A172 (cell line): ENCODE measurements around the gene TYW5. TPM values are rescaled to one million over a fixed set of nuclear protein-coding genes. Genes with fewer than 3 reads are reported as not detected.
"Not testable (repeated sequence)": the region's sequence is repeated elsewhere in the genome, so short reads cannot be mapped to it uniquely, and the experiment has no call there.

Source experiments
- DNase-seq: peaks from one replicate; pipeline ENCODE4 v3.0.0-alpha.2; 2015; ENCODE audit warnings: low spot score
- total RNA-seq: library from RNA; depleted of rRNA; stranded (reverse); fragments of >200 nt; shearing (Covaris generic); gene quantifications from 2 replicates; pipeline ENCODE4 v1.2.3, GENCODE V29; 2014; rRNA removed

The TYW5 gene
- total RNA-seq, 1 experiment from 2014 or later, result 8.8 TPM

DNA sequence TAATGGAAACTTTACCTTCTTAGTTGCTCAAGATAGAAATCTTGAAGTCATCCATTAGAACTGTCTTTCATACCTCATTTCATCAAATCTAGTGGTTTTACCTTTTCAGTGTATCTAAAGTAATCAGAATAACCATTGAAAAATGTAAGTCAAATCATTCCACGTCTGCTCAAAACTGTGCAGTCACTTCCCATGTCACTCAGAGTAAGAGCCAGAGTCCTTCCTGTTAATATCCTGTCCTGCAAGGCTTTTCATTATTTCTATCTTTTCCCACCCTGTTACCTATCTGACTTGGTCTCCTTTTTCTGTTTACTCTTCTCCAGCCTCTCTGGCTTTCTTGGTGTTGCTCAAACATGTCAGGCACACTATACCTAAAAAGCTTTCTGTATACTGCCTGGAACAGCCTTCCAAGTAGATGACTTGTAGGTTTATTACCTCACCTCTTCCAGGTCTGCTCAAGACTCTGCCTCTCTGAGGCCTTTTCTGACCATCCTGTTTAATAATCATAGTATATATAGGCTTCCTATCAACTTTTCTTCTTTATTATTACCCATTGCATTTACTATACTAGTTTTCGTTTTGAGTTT is 40.8 kb downstream of the TYW5 start:
- no peak for DNase-seq

DNA sequence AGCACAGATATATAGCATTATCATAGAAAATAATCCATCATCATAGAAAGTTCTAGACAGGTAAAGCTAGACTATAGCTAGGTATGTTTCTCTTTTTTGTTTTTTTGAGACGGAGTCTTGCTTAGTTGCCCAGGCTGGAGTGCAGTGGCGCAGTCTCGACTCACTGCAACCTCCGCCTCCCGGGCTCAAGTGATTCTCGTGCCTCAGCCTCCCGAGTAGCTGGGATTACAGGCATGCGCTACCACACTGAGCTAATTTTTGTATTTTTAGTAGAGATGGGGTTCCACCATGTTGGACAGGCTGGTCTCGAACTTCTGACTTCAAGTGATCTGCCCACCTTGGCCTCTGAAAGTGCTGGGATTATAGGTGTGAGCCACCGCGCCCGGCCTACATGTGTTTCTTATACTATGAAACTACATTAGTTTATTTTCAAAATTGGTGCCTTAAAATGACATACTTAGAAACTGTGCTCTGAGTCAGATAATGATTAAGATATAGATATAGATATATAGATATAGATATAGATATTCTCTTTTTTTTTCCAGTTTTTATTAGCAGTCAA is 42.7 kb downstream of the TYW5 start:
- DNase-seq, result not testable (repeated sequence)

DNA sequence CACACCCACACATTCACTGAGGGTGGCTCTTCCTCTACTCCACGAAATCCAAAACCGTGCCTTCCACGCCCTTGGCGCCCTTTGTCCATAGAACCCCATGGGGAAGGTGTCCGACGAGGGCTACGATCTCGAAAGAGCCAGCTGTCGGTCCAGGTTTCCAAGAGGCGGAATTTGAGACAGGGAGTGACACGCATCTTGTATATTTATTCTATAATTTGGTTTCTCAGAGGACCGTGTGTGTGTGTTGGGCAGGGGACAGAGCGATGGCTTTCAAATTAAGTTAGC is 43.5 kb downstream of the TYW5 start:
- no peak for DNase-seq

DNA sequence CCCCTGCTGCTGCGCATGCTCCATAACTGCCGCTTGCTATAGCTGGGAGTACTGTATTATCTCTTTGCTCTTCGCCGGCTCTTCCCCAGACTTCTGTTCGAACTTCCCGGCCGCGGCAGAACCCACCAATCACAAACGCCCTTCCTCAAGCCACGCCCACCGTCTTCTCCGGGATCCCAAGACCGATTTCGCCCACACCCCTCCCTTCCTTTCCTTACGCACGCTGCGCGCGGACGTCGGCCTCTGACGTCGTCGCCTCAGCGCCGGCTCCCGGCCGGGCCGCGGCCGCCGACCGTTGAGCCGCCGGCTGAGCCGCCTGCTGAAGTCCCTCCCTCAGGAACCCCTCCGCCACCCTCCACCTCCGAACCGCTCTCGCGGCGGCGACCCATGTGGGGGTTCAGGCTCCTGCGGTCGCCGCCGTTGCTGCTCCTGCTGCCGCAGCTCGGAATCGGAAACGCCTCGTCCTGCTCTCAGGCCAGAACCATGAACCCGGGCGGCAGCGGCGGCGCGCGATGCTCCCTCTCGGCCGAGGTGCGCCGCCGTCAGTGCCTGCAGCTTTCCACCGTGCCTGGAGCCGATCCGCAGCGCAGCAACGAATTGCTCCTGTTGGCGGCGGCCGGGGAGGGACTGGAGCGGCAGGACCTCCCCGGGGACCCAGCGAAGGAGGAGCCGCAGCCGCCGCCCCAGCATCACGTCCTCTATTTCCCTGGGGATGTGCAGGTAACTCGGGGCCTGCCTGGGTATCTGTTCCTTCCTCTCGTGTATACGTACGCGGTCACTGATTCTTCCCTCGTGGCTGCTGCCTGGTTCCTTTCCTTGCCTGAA is 44.0 kb downstream of the TYW5 start, which contains the start of gene C2orf69:
C2orf69 (plus strand) TSS at position 242 of the 825 bp plus-strand sequence; CDS start at position 388, 146 bp downstream.
- peak; percentile 97 for DNase-seq

DNA sequence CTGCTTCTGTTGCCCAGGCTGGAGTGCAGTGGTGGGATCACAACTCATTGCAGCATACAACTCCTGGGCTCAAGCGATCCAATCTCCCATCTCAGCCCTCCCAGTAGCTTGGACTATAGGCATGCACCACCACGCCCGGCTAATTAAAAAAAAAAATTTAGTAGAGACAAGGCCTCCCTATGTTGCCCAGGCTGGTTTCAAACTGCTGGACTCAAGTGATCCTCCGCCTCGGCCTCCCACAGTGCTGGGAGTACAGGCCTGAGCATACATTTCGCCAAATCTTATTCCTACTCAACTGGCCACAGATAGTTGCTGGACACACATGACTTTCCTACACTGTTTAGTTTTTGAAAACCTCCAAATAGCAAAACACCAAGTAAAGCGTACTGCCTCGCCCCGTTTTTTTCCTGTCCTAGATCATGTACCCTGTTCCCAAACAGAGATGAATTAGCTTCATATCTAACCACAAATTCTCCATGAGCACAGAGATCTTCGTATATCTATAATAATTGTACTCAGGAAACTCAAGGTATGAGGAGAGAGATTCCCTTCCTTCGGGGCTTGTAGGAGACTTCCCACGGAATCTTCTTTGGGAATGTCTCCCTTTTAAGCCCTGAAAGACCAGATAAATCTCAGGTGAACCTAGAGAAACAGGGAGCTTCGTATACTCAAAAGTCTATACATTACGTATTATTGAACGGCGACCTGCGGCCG is 44.8 kb downstream of the TYW5 start:
- peak; percentile 9 for DNase-seq

DNA sequence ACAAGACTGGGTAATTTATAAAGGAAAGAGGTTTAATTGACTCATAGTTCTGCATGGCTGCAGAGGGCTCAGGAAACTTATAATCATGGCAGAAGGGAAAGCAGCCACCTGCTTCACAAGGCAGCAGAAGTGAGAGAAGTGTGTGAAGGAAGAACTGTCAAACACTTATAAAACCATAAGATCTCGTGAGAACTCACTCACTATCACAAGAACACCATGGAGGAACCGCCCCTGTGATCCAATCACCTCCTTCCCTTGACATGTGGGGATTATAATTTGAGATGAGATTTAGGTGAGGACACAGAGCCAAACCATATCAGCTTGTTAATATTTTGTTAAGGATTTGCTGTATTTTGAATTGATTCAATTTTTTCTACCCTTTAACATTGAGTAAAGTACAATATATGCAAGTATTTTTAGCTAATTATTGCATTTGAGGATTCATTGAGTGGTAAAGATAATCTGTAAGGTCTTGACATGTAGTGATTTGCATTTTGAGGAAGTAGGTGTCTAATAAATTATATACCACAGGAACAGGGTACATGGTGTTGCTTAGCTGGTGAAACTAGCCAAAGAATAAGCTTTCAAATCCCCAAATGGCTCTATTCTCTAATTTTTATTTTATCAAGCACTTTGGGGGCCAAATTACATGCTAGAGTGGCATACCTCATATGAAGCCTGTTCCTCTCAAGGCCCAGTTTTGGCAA is 48.1 kb downstream of the TYW5 start:
- DNase-seq, result no peak

DNA sequence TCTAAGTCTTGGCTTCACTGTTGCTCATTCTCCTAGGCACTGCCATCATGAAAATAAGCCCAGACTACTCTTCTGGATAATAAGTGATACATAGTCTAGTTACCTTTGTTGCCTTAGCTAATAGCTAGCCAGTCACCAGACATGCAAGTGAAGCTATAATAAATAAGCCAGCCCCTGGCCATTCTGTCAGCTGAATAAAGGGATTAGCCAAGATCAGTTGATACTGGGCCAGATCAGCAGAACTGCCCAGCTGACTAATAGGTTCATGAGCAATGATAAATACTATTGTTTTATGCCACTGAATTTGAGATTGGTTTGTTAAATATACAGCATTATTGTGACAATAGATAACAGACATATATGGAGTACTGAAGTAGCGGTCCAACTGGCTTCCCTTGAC is 52.2 kb downstream of the TYW5 start:
- no peak for DNase-seq

DNA sequence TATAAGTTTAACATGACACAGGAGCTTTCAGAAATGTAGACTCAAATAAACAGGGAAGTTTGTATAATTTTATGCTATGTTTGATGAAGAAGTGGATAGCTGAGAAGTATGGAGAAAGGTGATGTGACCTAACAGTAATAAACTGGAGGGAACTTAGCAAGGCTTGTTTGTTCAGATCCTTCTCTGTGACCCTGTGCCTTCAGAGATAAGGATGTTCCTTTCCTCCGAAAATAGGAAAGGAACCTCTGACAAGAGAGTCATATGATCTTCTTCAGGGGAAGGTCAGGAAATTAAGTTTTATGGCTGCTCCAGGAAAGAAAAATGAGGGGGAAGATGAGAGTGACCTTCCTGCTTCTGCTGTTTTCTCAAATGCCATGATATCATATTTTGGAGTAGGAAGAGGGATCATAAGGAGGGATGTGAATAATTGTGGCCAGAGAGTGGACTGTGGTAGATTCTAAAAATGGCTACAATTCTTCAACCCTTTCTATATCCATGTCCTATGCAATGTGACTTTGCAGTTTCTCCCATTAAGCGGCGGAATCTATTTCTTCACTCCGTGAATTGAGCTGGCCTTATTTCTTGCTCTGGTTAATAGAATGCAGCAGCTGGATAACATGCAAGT is 52.7 kb downstream of the TYW5 start:
- DNase-seq, result no peak

DNA sequence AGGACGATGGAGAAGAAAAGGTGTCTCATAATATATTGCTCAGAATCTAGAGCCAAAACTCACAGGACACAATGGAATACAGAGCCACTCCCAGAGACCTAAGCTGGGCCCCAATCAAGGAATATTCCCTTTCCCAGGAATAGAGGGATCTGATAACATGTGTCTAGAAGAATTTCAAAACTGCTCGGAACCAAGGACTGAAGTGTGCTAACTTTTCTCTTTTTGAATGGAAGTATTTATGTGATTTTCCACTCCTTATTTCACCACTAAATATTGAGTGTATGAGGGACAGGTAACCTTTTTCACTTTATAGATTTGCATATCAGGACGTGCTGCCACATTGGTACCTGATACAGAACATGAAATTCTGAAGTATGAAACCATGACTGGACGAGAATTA is 53.3 kb downstream of the TYW5 start:
- no peak for DNase-seq

DNA sequence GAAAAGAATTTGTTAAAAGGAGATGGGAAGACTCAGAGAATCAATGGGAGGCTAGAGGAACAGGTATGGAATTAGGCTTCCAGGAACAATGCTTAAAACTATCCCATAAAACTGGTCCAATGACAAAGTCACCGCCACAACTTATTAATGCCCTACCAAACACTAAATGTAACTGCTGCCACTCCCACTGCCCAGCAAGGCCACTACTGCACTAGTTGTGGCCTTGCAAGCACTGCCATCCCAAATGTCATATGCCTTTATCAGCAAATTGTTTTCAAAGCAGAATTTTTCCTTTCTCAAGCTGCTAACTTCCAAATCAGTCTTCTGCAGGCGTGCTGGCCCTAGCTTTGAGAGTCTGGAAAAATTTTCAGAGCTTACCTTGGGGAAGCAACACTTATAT is 58.7 kb downstream of the TYW5 start:
- no peak for DNase-seq

DNA sequence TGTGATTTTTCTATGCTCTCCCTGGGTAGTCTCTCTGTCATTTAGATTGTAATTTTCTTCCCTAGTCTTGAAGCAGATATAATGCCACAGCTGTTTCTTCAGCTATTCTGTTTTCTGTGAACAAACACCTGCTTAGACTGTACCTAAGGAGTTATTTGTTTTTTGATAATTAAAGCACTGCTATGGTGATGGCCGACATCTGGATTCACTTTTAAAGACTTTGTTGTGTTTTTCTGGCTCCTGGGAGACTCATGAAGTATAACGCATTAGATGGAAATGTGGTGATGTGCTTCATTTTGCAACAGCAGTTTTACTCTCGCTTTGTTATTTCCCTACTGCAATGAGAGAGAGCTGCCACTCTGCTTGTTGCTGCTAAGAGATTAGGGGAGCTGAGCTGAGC is 59.9 kb downstream of the TYW5 start:
- DNase-seq, result no peak

DNA sequence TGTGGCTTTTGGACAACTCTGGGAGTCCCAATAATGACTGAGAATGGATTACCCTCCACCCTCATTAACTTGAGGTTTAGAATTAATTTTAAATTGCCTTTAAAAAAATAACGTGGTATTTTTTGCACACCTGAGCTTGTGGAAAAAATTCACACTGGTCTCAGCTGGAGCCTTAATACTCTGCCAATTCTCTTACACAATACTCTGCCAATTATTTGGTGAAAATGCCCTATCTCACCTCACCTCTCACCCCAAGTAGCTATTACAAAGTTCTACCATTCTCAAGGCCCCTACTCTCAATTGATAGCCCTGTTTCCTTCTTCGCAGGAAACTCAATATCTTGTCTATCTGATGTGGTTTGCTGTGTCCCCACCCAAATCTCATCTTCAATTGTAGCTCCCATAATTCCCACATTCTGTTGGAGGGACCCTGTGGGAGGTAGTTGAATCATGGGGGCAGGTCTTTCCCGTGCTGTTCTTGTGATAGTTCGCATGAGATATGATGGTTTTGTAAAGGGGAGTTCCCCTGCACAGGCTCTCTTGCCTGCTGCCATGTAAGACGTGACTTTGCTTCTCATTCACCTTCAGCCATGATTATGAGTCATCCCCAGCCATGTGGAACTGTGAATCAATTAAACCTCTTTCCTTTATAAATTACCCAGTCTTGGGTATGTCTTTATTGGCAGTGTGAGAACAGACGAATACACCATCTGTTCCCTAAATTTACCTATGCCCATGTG is 71.6 kb downstream of the TYW5 start:
- DNase-seq, result no peak

DNA sequence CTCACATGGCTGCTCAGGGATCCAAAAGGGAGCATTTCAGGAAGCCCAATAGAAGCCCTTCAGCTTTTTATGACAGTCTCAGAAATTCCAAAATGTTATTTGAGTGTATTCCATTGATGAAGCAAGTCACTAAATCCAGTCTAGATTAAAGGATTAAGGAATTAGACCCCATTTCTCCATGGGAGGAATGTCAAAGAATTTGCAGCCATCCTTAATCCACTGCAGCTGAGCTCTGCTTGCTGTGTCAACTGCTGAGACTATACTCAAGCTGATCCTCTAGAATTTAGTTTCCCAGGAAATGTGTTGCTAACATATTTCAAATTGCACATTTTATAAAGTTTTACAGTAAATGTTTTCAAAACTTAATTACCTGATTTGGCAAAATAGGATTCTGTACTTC is 72.6 kb downstream of the TYW5 start:
- no peak for DNase-seq

Other genes with a start within 250 kb of the TYW5 start
- 2.9 and 4.2 TPM in 2 replicates for gene FTCDNL1, start 104.3 kb downstream of the TYW5 start, total RNA-seq
- 26.5 and 28.6 TPM in 2 replicates for gene C2orf69, start 44.2 kb downstream of the TYW5 start, total RNA-seq
- gene MAIP1, start 91 bp upstream of the TYW5 start, total RNA-seq, result 29.8 and 37.3 TPM in 2 replicates